Fibroblast of peridontal ligament (primary cell): ENCODE results near the gene LBX2.
"Not testable (repeated sequence)": the region's sequence is repeated elsewhere in the genome, so short reads cannot be mapped to it uniquely, and the experiment has no call there.

Experiments used
- DNase-seq: peaks from one replicate; pipeline ENCODE4 v3.0.0-alpha.2; 2010; ENCODE audit errors: extremely low read depth

The LBX2 gene

GRCh38 chr2:74503506-74504475, 4.4 kb upstream of the LBX2 start:
- DNase-seq, result no peak

- DNase-seq, result peak; percentile 71
Measured at GRCh38 chr2:74502720-74503505, 3.5 kb upstream of the LBX2 start.

GRCh38 chr2:74502147-74502719, 2.8 kb upstream of the LBX2 start:
- no peak for DNase-seq

GRCh38 chr2:74501335-74502071, 2.1 kb upstream of the LBX2 start:
- DNase-seq, result no peak

GRCh38 chr2:74500578-74500946, 1.2 kb upstream of the LBX2 start:
- no peak for DNase-seq

- no peak for DNase-seq
Measured at GRCh38 chr2:74499940-74500577, 656 bp upstream of the LBX2 start.

GRCh38 chr2:74498500-74499266, 720 bp downstream of the LBX2 start:
- DNase-seq, result peak; percentile 39

- no peak for DNase-seq
Measured at GRCh38 chr2:74497777-74498499, 1.5 kb downstream of the LBX2 start.

GRCh38 chr2:74496997-74497776, 2.2 kb downstream of the LBX2 start:
- DNase-seq, result no peak

- no peak for DNase-seq
Measured at GRCh38 chr2:74495440-74495839, 4.0 kb downstream of the LBX2 start.

- no peak for DNase-seq
Measured at GRCh38 chr2:74493546-74493945, 5.9 kb downstream of the LBX2 start.

- DNase-seq, result no peak
Measured at GRCh38 chr2:74491648-74492544, 7.5 kb downstream of the LBX2 start.

- DNase-seq, result no peak
Measured at GRCh38 chr2:74489906-74490305, 9.5 kb downstream of the LBX2 start.

- DNase-seq, result no peak
Measured at GRCh38 chr2:74488643-74489481, 10.5 kb downstream of the LBX2 start.

GRCh38 chr2:74486141-74486540, 13.3 kb downstream of the LBX2 start:
- DNase-seq, result no peak

GRCh38 chr2:74483675-74484164, 15.7 kb downstream of the LBX2 start:
- DNase-seq, result not testable (repeated sequence)
